Sciatic nerve (tissue), 2 donors: ENCODE results near the gene FUT9. TPM values are rescaled to one million over a fixed set of nuclear protein-coding genes. Genes with fewer than 3 reads are reported as not detected.

ENCODE experiments used
- ATAC-seq: fragments of 200-7000 bp; cut with Tn5 transposase; one replicate; pipeline ENCODE4 v1.9.1; 2020; ENCODE audit warnings: mild to moderate bottlenecking, moderate library complexity
- DNase-seq: peaks from one replicate; pipeline ENCODE4 v3.0.0-alpha.2; 2020; ENCODE audit warnings: low spot score
- intact Hi-C: fragments of 100-400 bp; cut with DNase I; formaldehyde crosslinking; loops from one replicate; pipeline ENCODE4 v1.14.2; 2022
- total RNA-seq: library from RNA; stranded (reverse); fragmentation: NEBNext Ultra II Directional; extraction: Animal tissue kit (Norgen Biotek cat#: 25700); gene quantifications from one replicate; pipeline ENCODE4 v1.2.1, GENCODE V29; 2021
- donor health status: DM: no; HTN: no; CAD: no.
- donor health status: DM: no; HTN: no; CAD: no.

Gene FUT9
- total RNA-seq = 0.27 TPM

DNA sequence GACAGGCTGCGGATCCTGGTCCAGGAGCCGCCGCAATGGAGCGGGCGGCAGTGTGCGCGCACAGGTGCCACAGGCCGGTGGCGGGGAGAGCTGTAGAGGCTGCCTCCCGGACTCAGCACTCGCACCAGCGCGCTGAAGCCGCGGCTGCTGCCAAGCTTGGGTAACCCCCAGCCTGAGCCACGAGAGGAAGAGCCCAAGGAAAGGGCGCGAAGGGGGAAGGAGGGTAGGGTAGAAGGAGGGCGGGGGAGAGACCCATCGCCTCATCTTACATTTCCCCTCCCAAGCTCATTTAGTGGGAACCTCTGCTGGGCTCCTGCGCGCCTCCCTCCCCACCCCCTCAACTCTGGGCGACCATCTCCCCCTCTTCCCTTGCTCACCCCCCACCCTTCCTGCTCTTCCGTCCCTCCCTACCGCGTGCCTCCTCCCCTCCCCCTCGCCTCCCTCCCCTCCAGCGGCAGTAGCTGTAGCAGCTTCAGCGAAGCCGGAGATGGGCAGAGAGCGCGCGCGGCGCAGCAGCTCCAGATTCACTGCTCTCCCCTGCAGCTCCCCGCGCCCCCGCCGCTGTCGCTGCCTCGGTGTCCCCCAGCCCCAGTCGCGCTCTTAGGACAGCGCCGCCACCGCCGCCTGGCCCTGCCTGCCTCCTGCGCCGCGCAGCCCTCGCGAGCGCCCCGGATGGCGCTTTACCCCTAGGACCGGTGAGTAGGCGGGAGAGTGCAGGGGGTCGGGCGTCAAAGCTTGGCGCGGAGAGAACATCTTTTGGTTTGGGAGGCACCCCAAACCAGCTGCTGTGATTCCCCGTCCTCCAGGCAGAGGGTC, at the start of gene FUT9:
Gene FUT9 (plus strand): TSS at position 457 of the 816 bp plus-strand sequence. CDS start 187,182 bp downstream, outside the sequence.
- intact Hi-C loops = no loop called here
- ATAC-seq (no peak), DNase-seq (no peak)

DNA sequence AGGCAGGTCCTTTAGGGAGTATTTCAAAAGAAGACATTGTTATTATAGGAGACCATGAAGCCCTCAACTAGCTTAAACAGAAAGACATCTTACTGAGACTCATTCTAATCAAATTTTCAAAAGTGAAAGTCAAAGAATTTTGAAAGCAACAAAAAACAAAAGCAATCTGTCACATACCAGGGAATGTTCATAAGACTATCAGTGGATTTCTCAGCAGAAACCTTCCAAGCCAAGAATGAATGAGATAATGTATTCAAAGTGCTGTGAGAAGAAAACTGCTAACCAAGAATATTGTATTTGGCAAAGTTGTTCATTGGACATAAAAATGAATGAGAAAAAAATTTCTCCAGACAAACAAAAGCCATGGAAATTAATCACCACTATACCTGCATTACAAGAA, 48.2 kb upstream of the FUT9 start:
- intact Hi-C loops = no loop called here
- no peak for ATAC-seq
- DNase-seq = no peak

DNA sequence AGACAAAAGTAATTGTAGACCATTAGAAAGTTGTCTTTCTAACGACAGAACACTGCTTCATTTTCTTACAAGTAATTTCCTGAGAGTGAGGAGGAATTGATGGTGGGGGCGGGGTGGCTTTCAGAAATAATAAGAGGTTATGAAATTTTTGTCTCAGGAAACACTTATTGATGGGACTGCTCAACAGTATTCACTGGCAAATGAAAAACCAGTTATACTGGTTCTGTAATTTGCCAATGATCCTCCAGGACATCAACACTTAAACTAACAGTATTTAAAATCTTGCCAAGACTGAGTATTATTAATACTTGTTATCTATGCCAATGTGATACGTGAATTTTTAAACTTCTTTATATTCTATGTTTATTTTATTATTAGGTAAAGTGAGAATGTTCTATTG, 41.8 kb upstream of the FUT9 start:
- DNase-seq = no peak
- ATAC-seq = no peak
- intact Hi-C loops = no loop called here

DNA sequence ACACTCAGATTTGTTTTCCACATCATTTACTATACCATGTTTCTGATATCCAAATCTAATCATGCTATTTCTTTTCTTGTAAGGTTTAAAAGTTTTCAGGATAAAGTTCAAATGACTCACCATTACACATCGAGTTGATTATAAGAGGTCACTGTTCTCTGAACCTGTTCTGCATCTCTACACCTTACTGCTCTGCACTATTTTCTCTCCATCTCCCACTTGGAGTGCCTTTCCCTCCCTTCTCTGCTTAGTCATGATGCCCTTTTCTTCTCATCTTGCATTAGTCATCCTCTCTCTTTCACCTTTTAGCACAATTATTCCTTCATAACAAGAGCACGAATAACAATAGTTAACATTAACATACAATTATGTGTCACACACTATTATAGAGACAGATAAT, 37.5 kb upstream of the FUT9 start:
- DNase-seq = no peak
- ATAC-seq = no peak
- intact Hi-C loops = no loop called here

DNA sequence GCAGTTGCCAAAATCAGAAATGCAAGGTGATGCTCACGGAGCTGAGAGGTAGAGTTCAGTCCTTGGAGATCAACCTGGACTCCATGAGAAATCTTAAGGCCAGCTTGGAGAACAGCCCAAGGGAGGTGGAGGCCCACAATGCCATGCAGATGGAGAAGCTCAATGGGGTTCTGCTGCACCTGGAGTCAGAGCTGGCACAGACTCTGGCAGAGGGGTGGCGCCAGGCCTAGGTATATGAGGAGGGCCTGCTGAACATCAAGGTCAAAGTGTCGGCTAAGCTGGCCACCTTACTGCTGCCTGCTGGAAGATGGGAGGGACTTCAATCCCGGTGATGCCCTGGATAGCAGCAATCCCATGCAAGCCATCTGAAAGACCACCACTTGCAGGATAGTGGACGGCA, 23.9 kb upstream of the FUT9 start:
- intact Hi-C loops = no loop called here
- DNase-seq (no peak), ATAC-seq (no peak)

DNA sequence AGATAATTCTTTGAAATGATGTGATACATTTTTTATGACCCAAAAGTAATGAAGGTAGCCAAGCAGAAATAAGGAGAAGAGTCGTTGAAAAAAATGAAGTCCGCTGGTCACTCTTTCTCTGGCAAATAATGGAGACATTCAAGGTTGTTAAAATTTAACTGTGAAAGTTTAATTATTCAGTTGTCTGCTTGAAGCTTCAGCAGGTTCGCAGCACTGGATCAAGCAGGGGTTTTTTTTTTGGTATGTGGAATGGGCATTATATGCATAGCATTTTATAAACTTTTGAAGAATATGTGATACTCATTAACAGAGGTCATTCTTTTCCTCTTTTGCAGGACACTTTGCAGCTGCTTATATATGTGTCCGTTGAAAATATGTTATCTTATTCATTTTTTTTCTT, 21.6 kb upstream of the FUT9 start:
- intact Hi-C loops = no loop called here
- ATAC-seq = no peak
- no peak for DNase-seq

DNA sequence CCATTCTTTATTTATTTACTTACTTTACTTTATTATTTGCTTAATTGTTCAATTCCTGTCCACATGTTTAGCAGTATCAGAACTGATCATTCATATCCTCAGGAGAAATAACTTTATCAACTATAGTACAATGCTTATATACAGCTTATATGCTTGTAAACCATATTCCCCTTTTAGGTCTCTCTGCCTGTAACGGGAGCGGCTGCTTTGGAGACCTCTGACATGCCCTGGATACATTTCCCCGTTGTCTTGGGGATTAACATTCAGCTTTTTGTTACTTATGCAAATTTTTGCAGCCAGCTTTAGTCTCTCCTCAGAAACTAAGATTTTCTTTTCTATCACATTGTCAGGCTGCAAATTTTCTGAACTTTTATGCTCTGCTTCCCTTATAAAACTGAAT, 17.6 kb upstream of the FUT9 start:
- no peak for ATAC-seq
- DNase-seq = no peak
- intact Hi-C loops = no loop called here

DNA sequence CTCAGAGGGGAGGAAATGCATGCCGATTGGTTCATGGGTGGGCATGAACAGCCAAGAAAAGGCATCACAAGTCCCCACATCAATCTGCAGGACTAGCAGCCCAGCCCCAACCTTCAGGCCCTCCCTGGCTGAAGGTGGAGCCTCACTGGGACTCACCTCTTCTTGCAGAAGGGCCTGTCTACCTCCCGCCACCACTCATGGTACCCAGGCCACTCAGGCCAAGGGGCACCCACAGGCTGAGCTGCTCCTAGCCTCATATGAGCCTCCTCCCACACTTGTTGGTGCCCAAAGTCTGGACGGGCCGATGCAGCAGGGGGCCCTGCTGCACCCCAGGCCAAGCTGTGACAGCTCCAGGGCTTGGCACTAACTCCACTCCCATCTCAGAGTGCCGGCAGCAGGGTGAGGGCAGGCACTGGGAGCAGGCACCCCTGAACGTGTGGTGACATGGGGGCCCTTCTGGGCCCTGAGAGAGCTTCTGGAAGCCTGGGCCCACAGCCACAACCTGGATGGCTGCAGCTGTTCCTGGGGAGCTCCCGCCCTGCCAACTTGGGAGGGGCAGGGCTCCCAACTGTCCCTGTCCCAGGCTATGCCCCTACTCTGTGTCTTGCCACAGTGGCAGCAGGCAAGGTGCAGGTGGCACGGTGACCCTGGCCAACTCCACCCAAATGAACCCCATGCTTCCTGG, 13.7 kb upstream of the FUT9 start:
- DNase-seq (no peak), ATAC-seq (peak; percentile 32)
- intact Hi-C loops = no loop called here

DNA sequence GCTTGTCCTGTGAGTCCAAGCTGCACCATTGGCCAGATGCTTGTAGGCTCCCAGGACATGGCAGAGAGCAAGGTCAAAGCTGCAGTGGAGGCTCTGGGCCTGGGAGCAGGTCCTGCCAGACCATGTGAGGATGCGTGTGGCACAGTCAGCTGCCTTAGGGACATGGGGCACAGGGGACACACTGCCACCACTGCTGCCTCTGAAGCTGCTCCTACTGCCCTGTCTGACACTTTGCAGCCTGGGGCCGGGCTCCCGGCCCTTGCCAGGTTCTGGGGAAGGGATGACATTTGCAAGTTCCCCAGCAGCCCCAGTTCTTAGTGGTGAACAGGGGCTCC, 13.2 kb upstream of the FUT9 start:
- peak; percentile 17 for ATAC-seq
- intact Hi-C loops = no loop called here
- DNase-seq = no peak

DNA sequence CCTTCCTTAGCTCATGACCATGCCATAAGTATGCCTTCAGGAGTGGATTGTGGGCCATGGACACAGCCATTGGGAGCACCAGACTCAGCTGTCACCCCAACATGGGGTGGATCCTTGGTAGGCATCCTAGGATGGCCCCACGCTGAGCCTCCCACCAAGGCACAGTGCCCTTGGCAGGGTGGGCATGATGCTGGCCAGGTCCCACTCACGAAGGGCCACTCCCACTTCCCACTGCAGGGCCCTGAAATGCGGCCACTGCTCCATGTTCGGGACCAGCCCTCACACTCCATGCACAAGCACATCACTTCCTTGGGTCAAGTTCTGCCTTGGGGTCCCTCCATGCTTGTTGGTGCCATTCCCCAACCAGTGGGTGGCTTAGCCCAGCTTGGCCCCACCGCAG, 12.9 kb upstream of the FUT9 start:
- no peak for DNase-seq
- ATAC-seq = peak; percentile 39
- intact Hi-C loops = no loop called here

DNA sequence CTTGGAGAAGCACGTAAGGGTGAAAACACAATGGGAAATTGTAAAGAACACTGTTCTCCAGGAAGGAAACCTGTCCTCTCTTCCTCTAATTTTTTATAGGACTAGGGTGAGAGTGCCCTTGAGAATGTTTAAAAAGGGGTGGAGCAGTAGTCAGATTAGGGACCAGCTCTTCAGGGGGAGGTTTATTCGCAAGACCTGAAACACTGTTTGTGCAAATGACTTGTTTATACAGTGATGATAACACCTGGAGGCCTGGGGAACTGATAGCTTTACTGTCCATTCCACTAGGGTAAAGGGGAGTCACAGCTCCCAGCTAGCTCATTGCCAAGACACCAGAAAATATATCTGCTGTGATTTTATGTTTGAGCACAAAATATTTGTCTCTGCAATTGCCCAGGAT, 8.1 kb upstream of the FUT9 start:
- intact Hi-C loops = no loop called here
- DNase-seq (no peak), ATAC-seq (no peak)

DNA sequence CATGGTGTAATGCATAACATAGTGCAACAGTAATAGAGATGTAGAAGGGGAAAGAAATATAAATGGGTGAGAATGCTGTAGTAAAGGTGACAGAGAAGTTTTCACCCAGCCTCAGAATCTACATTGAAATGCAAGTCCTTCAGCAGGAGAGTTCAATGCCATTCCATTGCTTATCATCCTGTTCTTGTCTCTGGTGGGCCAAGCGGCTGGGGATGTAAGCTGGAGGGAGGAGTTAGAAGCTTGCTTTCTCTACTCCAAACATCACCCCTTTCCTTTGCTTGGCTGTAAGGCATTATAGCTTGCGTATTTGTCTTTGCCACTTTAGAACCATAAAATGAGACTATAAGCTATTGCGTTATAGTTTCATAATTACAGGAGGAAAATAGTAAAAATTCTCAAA, 2.2 kb upstream of the FUT9 start:
- intact Hi-C loops = no loop called here
- ATAC-seq (no peak), DNase-seq (no peak)

DNA sequence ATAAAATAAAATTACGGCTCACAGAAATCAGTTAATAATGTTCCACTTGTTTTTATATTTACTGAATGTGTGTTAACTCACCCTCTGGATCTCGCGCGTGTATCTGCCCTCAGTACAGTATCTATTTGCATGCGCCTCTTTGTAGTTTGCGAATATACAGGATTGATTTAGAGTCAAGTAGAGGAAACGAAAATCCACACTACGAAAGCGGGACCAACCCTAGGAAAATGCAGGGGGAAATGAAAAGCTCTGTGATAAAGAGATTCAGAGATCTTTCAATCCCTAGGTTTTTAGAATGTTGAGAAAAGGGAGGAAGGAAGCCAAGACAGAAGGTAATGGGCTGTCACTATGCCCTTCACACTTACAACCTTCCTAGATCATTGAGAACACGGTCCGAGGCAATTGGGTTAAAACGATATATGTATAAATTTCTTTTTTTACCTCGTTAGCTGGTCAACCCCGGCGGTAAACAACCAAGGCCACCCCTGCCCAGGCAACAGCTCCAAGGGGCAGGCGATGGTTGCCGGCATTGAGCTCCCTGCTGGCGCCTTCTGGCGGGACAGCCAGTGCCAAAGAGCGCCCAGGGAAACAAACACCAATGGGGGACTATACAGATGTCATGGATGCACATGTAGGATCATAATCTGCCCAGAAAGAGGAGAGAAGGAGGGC, 792 bp upstream of the FUT9 start:
- intact Hi-C loops = no loop called here
- no peak for ATAC-seq
- no peak for DNase-seq

DNA sequence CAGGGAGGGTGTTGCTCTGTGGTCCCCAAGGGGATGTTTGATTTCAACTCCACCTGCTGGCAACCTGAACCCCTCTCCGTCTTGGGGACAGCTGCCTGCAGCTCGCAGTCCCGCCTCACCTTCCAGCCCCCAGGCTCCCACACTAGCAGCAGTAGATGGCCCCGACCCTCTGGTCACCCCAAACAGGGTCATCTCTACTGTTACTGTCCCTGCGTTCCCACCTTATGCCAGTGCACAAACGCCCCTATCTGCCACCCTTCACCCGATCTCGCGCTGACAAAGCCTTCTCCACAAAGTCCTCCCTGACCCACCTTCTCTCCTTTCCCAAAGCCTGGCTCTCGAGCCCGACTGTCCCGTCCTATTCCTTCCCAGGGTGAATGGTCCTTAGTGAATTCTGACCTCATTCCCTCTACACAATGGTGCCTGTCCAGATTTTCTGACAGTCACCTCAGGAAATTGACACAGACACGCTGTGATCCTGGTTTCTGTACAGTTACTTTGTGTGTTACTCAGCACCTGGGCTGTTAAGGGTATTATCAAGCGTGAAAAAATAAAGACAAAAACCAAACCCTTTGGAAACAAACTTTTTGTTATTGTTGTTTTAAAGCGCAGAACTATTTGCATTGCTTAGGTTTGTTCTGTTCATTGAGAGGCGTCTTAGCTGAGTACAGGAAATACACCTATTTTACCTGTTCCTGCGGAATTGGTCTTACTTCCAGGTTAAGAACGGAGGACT, 728 bp downstream of the FUT9 start:
- DNase-seq (no peak), ATAC-seq (no peak)
- intact Hi-C loops = no loop called here

DNA sequence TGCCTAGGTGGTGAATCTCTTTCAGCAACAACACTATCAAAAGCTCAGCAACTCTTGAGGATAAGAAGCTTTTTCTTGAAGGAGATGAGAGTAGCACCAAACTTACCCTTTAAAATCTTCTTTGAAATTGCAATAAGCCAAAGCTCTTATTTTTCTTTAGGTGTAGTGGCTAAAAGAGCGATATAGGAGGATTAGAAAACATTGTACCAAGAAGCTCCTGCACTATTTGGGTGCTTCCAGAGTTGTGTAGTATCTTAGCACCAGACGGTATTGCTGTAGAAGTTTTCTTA, 1.2 kb downstream of the FUT9 start:
- ATAC-seq = no peak
- DNase-seq = no peak
- intact Hi-C loops = no loop called here

DNA sequence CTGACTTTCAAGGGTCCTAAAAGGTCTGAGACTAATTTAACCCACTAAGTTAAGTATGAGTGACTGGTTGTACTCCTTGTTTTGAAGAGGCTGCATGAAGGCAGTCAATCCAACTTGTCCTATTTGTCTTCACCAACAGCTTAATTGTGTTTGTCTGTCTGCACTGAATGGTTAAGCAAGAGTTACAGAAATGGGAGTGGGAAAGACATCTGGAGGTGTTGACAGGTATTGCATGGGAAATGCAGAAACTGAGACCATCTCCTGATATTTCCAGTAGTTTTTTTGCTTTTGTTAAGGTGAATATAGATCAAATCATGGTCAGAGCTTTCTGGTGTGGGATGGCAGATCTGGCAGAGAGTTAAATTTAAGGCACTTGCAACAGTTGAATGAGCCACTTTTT, 6.5 kb downstream of the FUT9 start:
- DNase-seq (no peak), ATAC-seq (no peak)
- intact Hi-C loops = no loop called here

DNA sequence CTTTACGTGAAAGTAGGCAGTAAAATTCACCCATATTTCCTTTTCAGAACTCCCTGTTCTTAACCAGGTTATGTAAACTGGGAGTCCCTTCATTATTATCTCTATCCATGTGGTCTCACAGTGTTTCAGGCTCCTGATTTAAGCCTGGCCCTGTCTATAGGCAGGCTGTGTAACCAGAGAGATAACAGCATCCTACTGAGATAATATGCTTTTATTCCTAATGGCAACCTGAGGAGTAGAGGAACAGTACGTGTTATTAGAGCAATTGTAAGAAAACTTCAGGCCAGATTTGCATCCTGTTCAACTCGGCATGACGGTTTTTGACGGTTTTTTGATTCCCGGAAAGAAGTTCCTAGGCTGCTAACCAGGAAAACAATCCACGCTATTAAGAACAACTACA, 16.9 kb downstream of the FUT9 start:
- no peak for ATAC-seq
- DNase-seq = no peak
- intact Hi-C loops = no loop called here

DNA sequence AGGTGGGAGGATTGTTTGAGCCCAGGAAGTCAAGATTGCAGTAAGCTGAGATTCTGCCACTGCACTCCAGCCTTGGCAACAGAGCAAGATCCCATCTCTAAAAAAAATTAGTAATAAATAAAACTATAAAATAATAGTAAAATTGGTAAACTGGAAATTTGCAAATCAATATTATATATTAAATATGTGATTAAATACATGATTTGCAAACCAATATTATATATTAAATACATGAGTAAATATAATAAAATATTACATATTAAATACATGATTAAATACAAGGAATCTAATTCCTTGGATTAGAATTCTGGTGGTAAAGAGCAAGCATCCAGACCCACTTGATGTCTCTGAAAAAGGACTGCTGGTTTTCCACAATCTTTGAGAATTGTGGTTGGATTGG, 35.8 kb downstream of the FUT9 start:
- ATAC-seq = no peak
- no peak for DNase-seq
- intact Hi-C loops = no loop called here

DNA sequence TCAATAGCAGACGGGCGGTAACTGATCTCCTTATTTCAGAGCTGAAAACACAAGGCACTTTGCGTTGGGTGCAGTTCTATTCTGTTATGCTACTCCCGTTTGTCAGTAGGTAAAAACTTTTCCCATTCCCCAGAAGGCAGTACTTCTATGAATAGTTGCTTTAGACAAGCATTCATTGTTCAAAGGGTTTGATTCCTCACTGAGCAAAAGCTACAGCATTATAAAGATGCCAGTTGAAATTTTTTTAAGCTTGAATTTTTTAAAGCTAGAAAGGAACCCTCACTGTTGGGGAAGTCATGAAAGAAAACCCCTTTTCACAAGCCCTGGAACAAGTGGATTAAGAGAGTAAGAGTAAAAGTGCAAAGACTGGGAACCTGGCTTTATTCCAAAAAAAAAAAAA, 42.3 kb downstream of the FUT9 start:
- DNase-seq (no peak), ATAC-seq (no peak)
- intact Hi-C loops = no loop called here

DNA sequence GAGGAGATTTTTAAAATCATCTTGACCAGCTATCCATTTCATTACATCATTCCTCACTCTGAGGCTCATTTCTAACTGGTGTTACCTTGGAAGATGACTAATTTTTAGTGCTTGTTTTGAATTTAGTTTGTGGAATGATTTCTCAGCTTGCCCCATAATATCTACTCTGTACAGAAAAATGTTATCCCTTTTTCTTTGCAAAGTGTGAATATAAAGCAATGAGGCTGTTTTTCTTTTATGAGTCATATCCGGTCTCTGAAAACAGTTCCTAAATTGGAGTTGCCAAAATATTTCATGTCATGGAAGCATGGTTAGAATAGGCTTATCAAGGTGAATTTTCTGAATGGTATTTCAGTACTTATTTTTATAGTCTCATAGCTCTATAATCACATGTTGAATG, 43.8 kb downstream of the FUT9 start:
- ATAC-seq = no peak
- DNase-seq = no peak
- intact Hi-C loops = no loop called here
